ENCODE measurements around the gene LRRC49.

The LRRC49 gene

GRCh38 chr15:70906842-70907241 is 14.2 kb downstream of the LRRC49 start:
- TF ChIP-seq POLR2AphosphoS5 (IDR thresholded peaks at IDR 0.05; ENCODE audit: low read depth, low read length) (no peak), SIN3A (IDR thresholded peaks at IDR 0.05; ENCODE audit: borderline replicate concordance, insufficient read depth, low read length) (no peak), TAF1 (IDR thresholded peaks at IDR 0.05; ENCODE audit: borderline replicate concordance, insufficient read depth, low read length) (no peak), FOXP2 (optimal IDR thresholded peaks at IDR 0.05; ENCODE audit: borderline replicate concordance, extremely low read depth, extremely low read length, insufficient read depth) (no peak), REST (IDR thresholded peaks at IDR 0.05; ENCODE audit: insufficient read depth in 1 of 2, low read depth in 2 of 2, low read length in 2 of 2) (no peak)

- TF ChIP-seq TAF1 (IDR thresholded peaks at IDR 0.05; ENCODE audit: borderline replicate concordance, insufficient read depth, low read length) (no peak), SIN3A (IDR thresholded peaks at IDR 0.05; ENCODE audit: borderline replicate concordance, insufficient read depth, low read length) (no peak)
Observed at GRCh38 chr15:70907784-70908471, 15.3 kb downstream of the LRRC49 start.

- TF ChIP-seq POLR2AphosphoS5 (IDR thresholded peaks at IDR 0.05; ENCODE audit: low read depth, low read length) (no peak), REST (IDR thresholded peaks at IDR 0.05; ENCODE audit: insufficient read depth in 1 of 2, low read depth in 2 of 2, low read length in 2 of 2) (no peak), SIN3A (IDR thresholded peaks at IDR 0.05; ENCODE audit: borderline replicate concordance, insufficient read depth, low read length) (no peak), TAF1 (IDR thresholded peaks at IDR 0.05; ENCODE audit: borderline replicate concordance, insufficient read depth, low read length) (no peak), FOXP2 (optimal IDR thresholded peaks at IDR 0.05; ENCODE audit: borderline replicate concordance, extremely low read depth, extremely low read length, insufficient read depth) (no peak)
Observed at GRCh38 chr15:70910958-70911357, 18.3 kb downstream of the LRRC49 start.

- TF ChIP-seq REST (IDR thresholded peaks at IDR 0.05; ENCODE audit: insufficient read depth in 1 of 2, low read depth in 2 of 2, low read length in 2 of 2) (no peak), FOXP2 (optimal IDR thresholded peaks at IDR 0.05; ENCODE audit: borderline replicate concordance, extremely low read depth, extremely low read length, insufficient read depth) (no peak), TAF1 (IDR thresholded peaks at IDR 0.05; ENCODE audit: borderline replicate concordance, insufficient read depth, low read length) (no peak), SIN3A (IDR thresholded peaks at IDR 0.05; ENCODE audit: borderline replicate concordance, insufficient read depth, low read length) (no peak), POLR2AphosphoS5 (IDR thresholded peaks at IDR 0.05; ENCODE audit: low read depth, low read length) (no peak)
Observed at GRCh38 chr15:70912187-70912586, 19.6 kb downstream of the LRRC49 start.

- TF ChIP-seq POLR2AphosphoS5 (IDR thresholded peaks at IDR 0.05; ENCODE audit: low read depth, low read length) (no peak), SIN3A (IDR thresholded peaks at IDR 0.05; ENCODE audit: borderline replicate concordance, insufficient read depth, low read length) (no peak), TAF1 (IDR thresholded peaks at IDR 0.05; ENCODE audit: borderline replicate concordance, insufficient read depth, low read length) (no peak), REST (IDR thresholded peaks at IDR 0.05; ENCODE audit: insufficient read depth in 1 of 2, low read depth in 2 of 2, low read length in 2 of 2) (no peak), FOXP2 (optimal IDR thresholded peaks at IDR 0.05; ENCODE audit: borderline replicate concordance, extremely low read depth, extremely low read length, insufficient read depth) (no peak)
Observed at GRCh38 chr15:70916531-70916930, 23.9 kb downstream of the LRRC49 start.
